ENCODE results near the gene TRAPPC2. TPM values are rescaled to one million over a fixed set of nuclear protein-coding genes. Genes with fewer than 3 reads are reported as not detected.

Gene TRAPPC2
- total RNA-seq, 1 donor from 2014 or later = 15.9 TPM

DNA sequence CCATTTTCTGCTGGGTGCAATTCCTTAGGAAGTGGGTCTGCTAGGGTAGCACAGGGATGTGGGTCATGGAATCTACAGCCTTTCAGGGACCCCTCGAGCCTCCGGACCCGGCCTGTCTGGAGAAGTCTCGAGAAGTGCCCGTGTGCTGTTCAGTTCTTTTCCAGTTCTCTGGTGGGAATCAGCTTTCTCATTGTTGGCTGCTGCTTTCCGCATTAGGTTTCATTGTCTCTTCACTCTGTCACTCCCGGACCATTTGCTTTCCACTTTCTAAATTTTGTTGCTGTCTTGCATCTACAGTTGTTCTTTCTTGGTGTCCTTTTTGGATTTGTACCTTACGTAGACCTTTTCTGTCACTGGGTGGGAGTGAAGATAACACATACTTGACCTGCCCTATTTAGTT lies 39.4 kb downstream of the TRAPPC2 start:
- Mint-ChIP-seq H3K27ac (ENCODE audit: unreplicated experiment) (peak overlapping the region; percentile 70), H3K4me1 (ENCODE audit: low read depth) (peaks cover 50% of the 10 kb centered on the region), H3K4me3 (ENCODE audit: unreplicated experiment) (no peak overlapping the region), H3K9me3 (ENCODE audit: low read depth) (no peaks in the 10 kb centered on the region), H3K36me3 (ENCODE audit: low read depth) (no peaks in the 10 kb centered on the region), H3K27me3 (ENCODE audit: low read depth) (no peaks in the 10 kb centered on the region)
- no peak for DNase-seq (ENCODE audit: low spot score)
- TF ChIP-seq, protein P1, sequence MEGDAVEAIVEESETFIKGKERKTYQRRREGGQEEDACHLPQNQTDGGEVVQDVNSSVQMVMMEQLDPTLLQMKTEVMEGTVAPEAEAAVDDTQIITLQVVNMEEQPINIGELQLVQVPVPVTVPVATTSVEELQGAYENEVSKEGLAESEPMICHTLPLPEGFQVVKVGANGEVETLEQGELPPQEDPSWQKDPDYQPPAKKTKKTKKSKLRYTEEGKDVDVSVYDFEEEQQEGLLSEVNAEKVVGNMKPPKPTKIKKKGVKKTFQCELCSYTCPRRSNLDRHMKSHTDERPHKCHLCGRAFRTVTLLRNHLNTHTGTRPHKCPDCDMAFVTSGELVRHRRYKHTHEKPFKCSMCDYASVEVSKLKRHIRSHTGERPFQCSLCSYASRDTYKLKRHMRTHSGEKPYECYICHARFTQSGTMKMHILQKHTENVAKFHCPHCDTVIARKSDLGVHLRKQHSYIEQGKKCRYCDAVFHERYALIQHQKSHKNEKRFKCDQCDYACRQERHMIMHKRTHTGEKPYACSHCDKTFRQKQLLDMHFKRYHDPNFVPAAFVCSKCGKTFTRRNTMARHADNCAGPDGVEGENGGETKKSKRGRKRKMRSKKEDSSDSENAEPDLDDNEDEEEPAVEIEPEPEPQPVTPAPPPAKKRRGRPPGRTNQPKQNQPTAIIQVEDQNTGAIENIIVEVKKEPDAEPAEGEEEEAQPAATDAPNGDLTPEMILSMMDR (IDR thresholded peaks at IDR 0.05) = no peak

DNA sequence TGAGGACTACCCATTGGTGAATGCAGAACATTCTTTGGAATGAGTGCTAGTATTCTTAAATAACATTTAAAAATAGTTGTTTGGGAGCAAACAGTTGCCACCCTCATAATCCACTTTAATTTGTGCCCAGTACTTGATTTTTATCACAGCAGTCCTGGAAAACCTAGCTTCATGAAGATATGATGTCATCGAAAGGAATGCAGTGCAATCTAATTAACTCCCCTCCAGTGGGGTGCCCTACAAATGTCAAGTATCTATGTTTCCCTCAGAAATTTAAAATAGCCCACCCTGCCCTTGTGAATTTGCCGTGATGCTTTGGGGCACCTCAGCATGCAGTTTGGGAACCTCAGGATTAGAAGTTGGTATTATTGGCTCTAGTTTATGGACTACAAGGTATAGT lies 40.1 kb downstream of the TRAPPC2 start:
- Mint-ChIP-seq H3K9me3 (ENCODE audit: low read depth) (no peaks in the 10 kb centered on the region), H3K27me3 (ENCODE audit: low read depth) (no peaks in the 10 kb centered on the region), H3K36me3 (ENCODE audit: low read depth) (no peaks in the 10 kb centered on the region), H3K4me1 (ENCODE audit: low read depth) (peaks cover 49% of the 10 kb centered on the region), H3K27ac (ENCODE audit: unreplicated experiment) (peak overlapping the region; percentile 70), H3K4me3 (ENCODE audit: unreplicated experiment) (no peak overlapping the region)
- no peak for DNase-seq (ENCODE audit: low spot score)
- TF ChIP-seq, protein P1 (IDR thresholded peaks at IDR 0.05) = no peak

DNA sequence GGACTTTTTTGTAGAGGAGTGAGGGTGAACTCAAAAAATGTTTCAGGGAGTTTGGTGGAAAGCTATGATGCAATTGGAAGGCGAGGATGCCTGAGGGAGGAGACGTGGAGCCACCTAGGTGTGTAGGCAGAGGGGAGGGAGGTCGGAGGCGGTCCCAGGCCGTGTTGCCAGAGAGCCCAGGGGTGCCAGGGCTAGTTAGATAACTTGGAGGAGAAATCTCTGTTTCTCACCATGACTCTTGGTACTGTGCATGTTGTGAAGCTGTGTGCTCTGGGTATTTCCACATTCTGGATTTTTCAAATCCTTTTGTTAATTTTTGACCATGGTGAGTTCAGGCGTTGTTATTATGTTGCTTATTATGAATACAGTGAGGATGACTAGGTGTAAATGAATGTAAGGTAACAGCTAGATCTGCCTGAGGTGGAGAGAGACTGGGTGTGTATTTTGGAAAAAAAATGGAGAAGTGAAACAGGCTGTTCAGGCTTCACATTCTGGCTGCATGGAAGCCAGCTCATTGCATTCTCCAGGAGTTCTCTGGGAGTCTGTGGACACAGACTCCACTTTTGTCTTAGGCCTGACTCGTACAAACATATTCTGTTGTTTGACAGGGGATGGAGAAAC lies 41.0 kb downstream of the TRAPPC2 start:
- no peak for DNase-seq (ENCODE audit: low spot score)
- TF ChIP-seq, protein P1 (IDR thresholded peaks at IDR 0.05) = no peak
- Mint-ChIP-seq H3K27me3 (ENCODE audit: low read depth) (no peaks in the 10 kb centered on the region), H3K36me3 (ENCODE audit: low read depth) (no peaks in the 10 kb centered on the region), H3K4me3 (ENCODE audit: unreplicated experiment) (peak overlapping the region; percentile 21), H3K4me1 (ENCODE audit: low read depth) (peaks cover 48% of the 10 kb centered on the region), H3K9me3 (ENCODE audit: low read depth) (no peaks in the 10 kb centered on the region), H3K27ac (ENCODE audit: unreplicated experiment) (peak overlapping the region; percentile 38)

DNA sequence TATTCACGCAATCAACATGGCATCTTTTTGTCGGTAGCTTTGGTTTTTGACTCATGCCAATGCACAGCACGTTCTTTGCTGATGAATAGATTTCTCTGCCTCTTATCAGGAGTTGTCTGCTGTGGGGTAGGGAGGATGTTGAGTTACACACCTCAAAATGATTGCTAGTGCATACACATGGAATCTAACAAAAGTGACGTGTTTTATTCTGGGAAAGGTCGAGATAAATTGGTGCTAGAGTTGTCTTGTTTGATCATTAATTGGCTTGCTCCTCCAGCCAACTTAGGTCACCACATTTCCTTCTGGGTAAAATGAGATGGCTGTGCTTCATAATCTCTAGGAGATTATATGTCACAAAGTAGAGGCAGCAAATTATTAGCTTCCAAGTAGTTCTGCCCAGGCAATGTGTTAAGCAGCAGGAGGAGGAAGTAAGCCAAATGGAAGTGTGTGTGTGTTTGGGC lies 41.6 kb downstream of the TRAPPC2 start:
- Mint-ChIP-seq H3K9me3 (ENCODE audit: low read depth) (no peaks in the 10 kb centered on the region), H3K36me3 (ENCODE audit: low read depth) (no peaks in the 10 kb centered on the region), H3K4me3 (ENCODE audit: unreplicated experiment) (no peak overlapping the region), H3K4me1 (ENCODE audit: low read depth) (peaks cover 50% of the 10 kb centered on the region), H3K27ac (ENCODE audit: unreplicated experiment) (no peak overlapping the region), H3K27me3 (ENCODE audit: low read depth) (no peaks in the 10 kb centered on the region)
- TF ChIP-seq, protein P1 (IDR thresholded peaks at IDR 0.05) = no peak
- DNase-seq (ENCODE audit: low spot score) = no peak

DNA sequence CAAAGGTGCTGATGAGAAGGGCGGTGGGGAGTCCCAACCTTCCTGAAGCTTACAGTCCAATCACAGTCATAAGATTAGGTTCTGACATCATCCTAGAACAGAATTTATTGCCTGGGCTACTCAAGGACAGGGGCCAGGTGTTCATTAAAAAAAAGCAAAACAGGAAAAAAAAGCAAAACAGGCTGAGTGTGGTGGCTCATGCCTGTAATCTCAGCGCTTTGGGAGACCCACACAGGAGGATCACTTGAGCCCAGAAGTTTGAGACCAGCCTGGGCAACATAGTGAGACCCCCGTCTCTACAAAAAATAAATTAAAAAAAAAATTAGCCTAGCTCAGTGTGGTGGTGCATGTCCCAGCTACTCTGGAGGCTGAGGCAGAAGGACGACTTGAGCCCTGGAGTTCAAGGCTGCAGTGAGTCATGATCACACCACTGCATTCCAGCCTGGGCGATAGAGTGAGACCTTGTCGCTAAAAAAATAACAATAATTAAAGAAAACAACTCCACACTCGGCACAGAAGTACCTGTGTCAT lies 42.5 kb downstream of the TRAPPC2 start:
- DNase-seq (ENCODE audit: low spot score) = no peak
- no peaks in the 10 kb centered on the region for H3K36me3 Mint-ChIP-seq (ENCODE audit: low read depth)
- H3K27me3 Mint-ChIP-seq (ENCODE audit: low read depth) = no peaks in the 10 kb centered on the region
- H3K9me3 Mint-ChIP-seq (ENCODE audit: low read depth) = no peaks in the 10 kb centered on the region
- peak overlapping the region; percentile 52 for H3K27ac Mint-ChIP-seq (ENCODE audit: unreplicated experiment)
- TF ChIP-seq, protein P1 (IDR thresholded peaks at IDR 0.05) = no peak
- peaks cover 50% of the 10 kb centered on the region for H3K4me1 Mint-ChIP-seq (ENCODE audit: low read depth)
- no peak overlapping the region for H3K4me3 Mint-ChIP-seq (ENCODE audit: unreplicated experiment)
